Effector CD4-positive, alpha-beta T cell (primary cell): ENCODE results near the gene RAB27B.

Experiments
- DNase-seq: peaks from one replicate; pipeline ENCODE4 v3.0.0-alpha.2; 2020

RAB27B gene

GRCh38 chr18:54871231-54871630, 43.0 kb downstream of the RAB27B start:
- DNase-seq: no peak

- DNase-seq: no peak
These were observed 44.4 kb downstream of the RAB27B start for GRCh38 chr18:54872681-54873080.

GRCh38 chr18:54873884-54874255, 45.6 kb downstream of the RAB27B start:
- no peak for DNase-seq

- no peak for DNase-seq
These were observed 46.8 kb downstream of the RAB27B start for GRCh38 chr18:54875063-54875462.

GRCh38 chr18:54877076-54877475, 48.8 kb downstream of the RAB27B start:
- DNase-seq: no peak

DNA sequence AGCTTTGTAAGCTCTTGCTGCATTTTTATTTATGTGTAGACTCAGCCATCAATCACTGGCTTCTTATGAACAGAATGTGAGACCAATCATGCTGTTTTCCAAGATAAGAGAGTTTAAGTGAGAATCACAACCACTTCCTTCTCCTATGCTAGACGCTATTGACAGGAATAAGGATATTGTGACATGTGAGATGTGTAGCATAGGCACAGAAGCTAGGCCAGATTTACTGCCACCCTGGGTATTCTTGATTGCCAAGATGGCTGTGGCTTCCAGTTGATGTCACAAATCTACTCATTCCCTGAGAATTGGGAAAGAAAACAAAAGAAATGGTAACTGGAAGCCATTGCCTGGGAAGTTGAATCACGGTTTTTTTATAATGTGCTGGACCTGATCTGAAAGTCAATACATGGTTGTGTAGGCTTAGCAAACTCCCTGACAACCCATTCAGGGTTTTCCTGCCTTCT, 49.9 kb downstream of the RAB27B start:
- no peak for DNase-seq

DNA sequence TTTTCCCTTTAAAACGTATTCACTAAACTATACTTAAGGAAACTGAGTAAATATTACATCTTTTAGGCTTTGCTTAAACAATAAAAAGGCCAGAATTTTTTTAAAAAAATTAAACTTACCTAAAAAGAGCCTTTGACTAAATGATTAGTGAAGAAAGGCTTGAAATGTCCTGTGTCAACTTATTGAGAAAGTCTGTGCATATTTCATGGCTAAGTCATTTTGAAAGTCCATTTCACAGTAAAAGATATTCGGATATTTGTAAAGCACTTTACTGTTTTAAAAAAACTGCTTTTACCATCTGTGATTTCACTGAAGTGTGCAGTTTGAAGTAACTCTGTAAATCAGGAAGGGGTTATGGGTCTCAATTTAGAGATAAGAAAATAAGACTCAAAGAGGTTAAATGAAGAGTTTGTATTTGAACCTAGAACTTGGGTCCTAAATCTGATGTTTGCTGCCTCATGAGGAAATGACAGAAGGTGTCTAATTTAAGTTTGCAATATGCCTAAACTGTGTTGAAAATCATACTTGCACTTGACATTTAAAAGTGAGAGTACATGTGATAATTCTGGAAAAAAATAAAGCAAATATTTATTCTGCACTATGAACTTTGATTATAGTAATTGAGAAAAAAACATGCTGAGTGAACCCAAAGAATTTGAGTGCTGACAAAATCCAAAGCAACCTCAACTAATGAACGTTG, 50.5 kb downstream of the RAB27B start:
- DNase-seq: no peak

DNA sequence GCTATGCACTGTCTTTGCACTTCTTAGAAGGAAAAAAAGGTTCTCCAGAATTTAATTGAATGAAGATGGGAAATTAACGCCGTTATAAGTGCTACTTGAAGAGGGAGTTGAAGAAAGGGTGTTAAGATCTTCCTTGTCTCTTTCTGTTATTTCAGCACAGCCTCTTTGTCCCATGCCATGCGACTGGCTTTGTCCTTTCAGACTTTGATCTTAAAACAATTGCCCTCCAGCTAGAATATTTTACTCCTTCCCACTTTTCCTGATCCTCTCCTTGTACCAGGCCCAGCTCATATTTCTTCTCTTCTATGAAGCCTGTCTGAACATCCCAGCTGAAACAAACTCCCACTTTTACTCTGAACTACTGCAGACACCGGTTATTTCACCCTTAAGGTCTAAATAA, 51.4 kb downstream of the RAB27B start:
- DNase-seq: no peak

GRCh38 chr18:54880395-54881105, 52.3 kb downstream of the RAB27B start:
- DNase-seq: no peak

- DNase-seq: no peak
These were observed 53.0 kb downstream of the RAB27B start for GRCh38 chr18:54881229-54881768.

DNA sequence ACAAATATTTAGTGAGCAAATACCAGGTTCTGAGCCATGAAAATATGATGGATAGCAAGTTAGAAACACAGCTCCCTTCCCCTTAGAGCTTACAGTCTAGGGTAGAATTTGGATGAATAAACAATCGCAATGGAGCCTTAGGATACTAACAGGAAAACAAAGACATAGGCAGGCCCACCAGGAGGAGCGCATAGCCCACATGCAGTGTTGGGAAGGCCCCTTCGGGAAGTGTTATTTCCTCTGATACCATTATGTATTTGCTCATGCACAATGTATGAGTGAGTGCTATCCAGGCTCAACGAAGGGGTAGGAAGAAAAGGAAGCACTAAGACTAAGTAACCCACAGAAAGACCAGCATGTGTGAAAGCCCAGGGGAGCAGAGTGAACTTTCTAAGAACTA, 54.0 kb downstream of the RAB27B start:
- no peak for DNase-seq

DNA sequence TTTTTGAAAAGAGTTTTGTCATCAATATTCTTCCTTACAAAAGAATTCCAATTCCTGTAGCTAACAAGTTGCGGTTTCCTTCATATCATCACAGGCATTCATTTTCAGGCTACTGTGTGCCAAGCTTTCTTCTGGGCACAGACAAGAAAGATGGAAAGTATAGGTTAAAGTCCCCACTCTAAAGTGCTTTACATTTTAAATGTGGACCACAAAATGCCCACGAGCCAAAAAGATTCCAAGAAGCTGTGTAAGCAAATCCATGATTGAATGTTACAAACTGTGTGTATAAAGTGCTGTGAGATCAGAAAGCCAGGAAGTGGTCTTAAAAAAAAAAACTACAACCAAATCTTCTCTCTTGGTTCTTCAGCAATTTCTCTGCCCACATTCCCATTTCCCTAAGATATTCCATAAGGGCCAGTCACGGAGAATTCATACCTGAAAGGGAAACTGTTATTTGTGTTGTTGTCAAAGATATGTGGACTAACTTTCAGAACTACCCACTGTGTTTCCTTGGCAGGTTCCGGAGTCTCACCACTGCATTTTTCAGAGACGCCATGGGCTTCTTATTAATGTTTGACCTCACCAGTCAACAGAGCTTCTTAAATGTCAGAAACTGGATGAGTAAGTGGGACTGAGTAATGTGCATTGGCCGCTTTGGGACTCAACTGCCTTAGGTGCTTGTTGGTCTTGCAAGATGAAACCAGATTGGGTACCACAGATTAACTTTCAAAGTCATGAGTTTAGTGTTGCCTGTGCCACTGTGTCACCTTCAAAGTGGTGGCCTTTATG, 55.7 kb downstream of the RAB27B start:
- no peak for DNase-seq

- no peak for DNase-seq
These were observed 60.1 kb downstream of the RAB27B start for GRCh38 chr18:54888378-54888777.

DNA sequence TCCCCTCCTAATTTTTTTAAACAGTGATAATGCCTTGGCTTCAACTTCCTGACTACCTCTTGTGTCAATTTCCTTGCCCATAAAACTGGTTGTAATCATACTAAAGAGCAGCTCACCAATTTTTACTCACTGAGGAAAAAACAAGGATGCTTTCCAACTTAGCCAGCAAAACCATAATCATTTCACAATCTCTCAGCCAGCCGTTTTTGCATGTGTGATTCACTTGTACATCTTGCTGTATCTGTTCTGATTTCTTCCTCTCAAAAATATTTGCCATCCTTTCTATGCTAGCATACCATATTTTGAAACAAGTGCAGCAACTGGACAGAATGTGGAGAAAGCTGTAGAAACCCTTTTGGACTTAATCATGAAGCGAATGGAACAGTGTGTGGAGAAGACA, 60.7 kb downstream of the RAB27B start:
- DNase-seq: no peak

DNA sequence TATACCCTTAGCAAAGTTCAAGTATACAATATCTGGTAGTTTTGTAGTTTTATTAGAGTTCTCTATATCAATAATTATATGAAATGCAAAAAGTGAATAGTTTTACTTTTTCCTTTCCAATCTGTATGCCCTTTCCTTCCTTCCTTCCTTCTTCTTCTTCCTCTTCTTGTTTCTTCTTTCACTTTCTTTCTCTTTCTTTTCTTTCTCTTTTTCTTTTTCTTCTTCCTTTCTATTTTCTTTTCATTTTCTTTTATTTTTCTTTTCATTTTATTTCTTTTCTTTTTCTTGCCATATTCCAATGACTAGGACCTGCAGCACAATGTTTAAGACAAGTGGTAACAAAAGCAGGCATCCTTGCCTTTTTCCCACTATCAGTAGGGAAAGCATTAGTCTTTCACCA, 71.2 kb downstream of the RAB27B start:
- DNase-seq: no peak

GRCh38 chr18:54900290-54900689, 72.0 kb downstream of the RAB27B start:
- DNase-seq: no peak

DNA sequence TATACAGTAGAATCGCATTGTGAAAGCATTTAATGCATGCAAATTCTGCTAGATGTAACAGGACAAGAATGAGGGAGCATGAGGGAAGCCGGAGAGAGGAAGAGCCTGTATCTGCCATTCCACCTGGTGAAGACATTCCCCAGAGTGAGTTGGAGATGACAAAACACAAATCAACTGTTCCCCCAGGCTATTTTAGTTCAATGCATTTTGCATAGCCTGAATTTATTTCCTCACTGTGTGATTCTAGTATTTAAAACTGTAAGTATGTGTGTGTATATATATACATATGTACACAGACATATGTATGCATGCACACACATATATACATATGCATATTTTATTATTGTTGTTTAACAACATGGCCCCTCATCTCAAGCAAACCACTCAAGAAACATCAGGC, 76.3 kb downstream of the RAB27B start:
- DNase-seq: no peak

- DNase-seq: no peak
These were observed 77.4 kb downstream of the RAB27B start for GRCh38 chr18:54905629-54906028.

GRCh38 chr18:54906331-54907185, 78.3 kb downstream of the RAB27B start:
- DNase-seq: no peak

- DNase-seq: no peak
These were observed 81.3 kb downstream of the RAB27B start for GRCh38 chr18:54909538-54909937.

DNA sequence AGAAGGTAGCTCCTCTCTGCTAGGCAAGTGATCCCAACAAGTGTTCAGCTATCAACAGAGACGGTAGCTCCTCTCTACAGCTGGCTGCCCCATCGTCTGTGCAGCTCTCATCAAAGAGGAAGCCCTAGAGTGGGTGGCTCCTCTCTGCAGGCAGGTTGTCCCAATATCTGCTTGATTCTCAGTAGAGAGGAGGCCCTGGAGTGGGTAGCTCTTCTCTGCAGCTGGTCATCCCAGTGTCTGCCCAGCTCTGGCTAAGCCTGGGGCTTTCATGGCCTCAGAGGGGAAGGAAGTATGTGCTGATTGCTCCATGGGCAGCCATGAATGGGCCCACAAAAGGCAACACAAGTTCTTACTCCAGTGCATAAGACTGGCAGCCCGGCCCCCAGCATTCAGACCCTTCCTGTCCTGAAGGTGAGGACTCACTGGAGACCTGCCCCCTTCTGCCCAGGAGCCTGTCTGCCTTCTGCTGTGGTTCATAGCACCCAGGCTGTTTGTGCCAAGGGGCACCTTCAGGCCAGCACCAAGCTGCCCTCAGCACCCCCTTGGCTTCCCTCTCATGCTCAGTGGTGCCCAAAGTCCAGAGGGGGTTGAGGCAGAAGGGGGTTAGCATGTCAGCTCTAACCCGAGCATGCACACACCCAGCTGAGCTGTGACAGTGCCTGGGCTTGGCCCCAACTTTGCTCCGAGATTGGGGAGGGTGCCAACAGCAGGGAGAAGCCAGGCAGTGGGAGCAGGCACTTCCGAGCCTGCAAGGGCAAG, 82.1 kb downstream of the RAB27B start:
- no peak for DNase-seq

- no peak for DNase-seq
These were observed 83.3 kb downstream of the RAB27B start for GRCh38 chr18:54911551-54911950.
